ENCODE measurements around the gene LRRC8D. TPM values are rescaled to one million over a fixed set of nuclear protein-coding genes. Genes with fewer than 3 reads are reported as not detected.

Gene LRRC8D
- total RNA-seq, 2 experiments from 2014 or later, result 25.1 to 26.0 TPM

GRCh38 chr1:89873288-89873687 lies 52.5 kb downstream of the LRRC8D start:
- Mint-ChIP-seq H3K27ac (no peak overlapping the region), H3K4me1 (peaks cover 25% of the 10 kb centered on the region), H3K4me3 (no peak overlapping the region), H3K27me3 (no peaks in the 10 kb centered on the region), H3K9me3 (peaks cover under 1% of the 10 kb centered on the region), H3K36me3 (peaks cover 36% of the 10 kb centered on the region)
- DNase-seq (no peak), ATAC-seq (ENCODE audit: low read depth) (no peak)
- POLR2A ChIA-PET, result no interaction called here

GRCh38 chr1:89873770-89874169 lies 52.9 kb downstream of the LRRC8D start:
- POLR2A ChIA-PET, result interaction anchor here (0.7 kb wide), 1 partner anchor 16 kb away, joined by 3 read pairs; no protein-coding TSS in a partner anchor
- Mint-ChIP-seq H3K4me1 (peaks cover 27% of the 10 kb centered on the region), H3K27ac (no peak overlapping the region), H3K36me3 (peaks cover 36% of the 10 kb centered on the region), H3K4me3 (no peak overlapping the region), H3K27me3 (no peaks in the 10 kb centered on the region), H3K9me3 (peaks cover 2% of the 10 kb centered on the region)
- no peak for DNase-seq
- no peak for ATAC-seq (ENCODE audit: low read depth)

DNA sequence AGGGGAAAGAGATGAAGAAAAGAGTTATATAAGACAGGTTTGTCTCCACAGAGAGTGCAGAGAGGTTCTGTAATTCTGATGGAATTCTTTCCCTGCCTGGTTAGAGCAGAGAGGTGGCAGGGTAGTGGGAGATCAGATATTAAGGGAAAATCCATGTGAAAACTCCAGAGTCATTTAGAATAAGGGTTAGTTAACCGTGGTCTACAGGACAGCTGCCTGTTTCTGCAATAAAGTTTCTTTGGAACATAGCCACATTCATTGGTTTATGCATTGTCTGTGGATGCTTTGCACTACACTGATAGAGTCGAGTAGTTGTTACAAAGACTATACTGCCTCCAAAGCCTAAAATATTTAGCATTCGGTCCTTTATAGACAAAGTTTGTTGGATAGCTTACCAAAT lies 55.6 kb downstream of the LRRC8D start:
- H3K27ac Mint-ChIP-seq, result no peak overlapping the region
- ATAC-seq (ENCODE audit: low read depth) (no peak), DNase-seq (no peak)
- H3K9me3 Mint-ChIP-seq, result peaks cover 8% of the 10 kb centered on the region
- POLR2A ChIA-PET, result no interaction called here
- H3K27me3 Mint-ChIP-seq, result no peaks in the 10 kb centered on the region
- peaks cover 13% of the 10 kb centered on the region for H3K4me1 Mint-ChIP-seq
- H3K36me3 Mint-ChIP-seq, result peaks cover 40% of the 10 kb centered on the region
- no peak overlapping the region for H3K4me3 Mint-ChIP-seq

- DNase-seq (no peak), ATAC-seq (ENCODE audit: low read depth) (no peak)
- no peak overlapping the region for H3K4me3 Mint-ChIP-seq
- POLR2A ChIA-PET, result no interaction called here
- peaks cover 8% of the 10 kb centered on the region for H3K9me3 Mint-ChIP-seq
- H3K4me1 Mint-ChIP-seq, result peaks cover 8% of the 10 kb centered on the region
- peak overlapping the region; percentile 61 for H3K27ac Mint-ChIP-seq
- H3K36me3 Mint-ChIP-seq, result peaks cover 43% of the 10 kb centered on the region
- no peaks in the 10 kb centered on the region for H3K27me3 Mint-ChIP-seq
Observed at GRCh38 chr1:89877756-89878155, 56.9 kb downstream of the LRRC8D start.

DNA sequence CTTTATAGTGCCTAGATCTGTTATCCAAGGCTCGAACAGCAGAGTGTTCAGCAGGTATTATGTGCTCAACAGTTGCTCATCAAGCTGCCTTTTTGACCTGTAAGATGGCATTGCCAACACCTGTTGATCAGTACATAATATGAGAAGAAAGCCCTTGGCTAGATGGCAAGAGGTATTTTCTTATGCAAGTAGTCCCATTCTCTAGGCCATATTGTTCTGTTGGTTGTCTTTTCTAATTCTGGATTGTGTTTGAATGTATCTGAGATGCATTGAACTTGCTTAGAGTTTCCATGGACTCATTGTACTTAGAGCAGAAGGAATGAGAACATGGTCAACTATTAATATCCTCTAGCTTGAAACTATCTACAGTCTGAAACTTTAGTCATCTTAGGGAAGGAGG lies 57.4 kb downstream of the LRRC8D start:
- peaks cover 8% of the 10 kb centered on the region for H3K9me3 Mint-ChIP-seq
- POLR2A ChIA-PET, result no interaction called here
- H3K27me3 Mint-ChIP-seq, result no peaks in the 10 kb centered on the region
- ATAC-seq (ENCODE audit: low read depth), result no peak
- peaks cover 48% of the 10 kb centered on the region for H3K36me3 Mint-ChIP-seq
- no peak for DNase-seq
- no peak overlapping the region for H3K4me3 Mint-ChIP-seq
- peaks cover 8% of the 10 kb centered on the region for H3K4me1 Mint-ChIP-seq
- no peak overlapping the region for H3K27ac Mint-ChIP-seq

DNA sequence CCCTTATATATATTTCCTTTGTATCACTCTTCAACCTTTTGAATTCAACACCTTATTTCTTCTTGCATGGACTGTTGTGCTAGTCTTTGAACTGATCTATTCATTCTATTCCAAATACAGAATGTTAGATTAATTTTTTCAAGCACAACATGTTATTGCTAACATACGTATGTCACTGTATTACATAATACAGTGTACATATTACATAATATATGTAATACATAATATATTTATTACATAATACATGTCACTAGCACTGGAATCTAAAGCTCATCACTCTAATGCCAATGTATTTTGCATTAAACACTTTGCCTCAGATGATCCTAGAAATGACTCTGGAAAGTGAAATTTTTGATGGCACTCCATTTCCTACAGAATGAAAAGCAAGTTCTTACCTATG lies 59.8 kb downstream of the LRRC8D start:
- POLR2A ChIA-PET, result no interaction called here
- H3K36me3 Mint-ChIP-seq, result peaks cover 46% of the 10 kb centered on the region
- peaks cover 8% of the 10 kb centered on the region for H3K9me3 Mint-ChIP-seq
- H3K27ac Mint-ChIP-seq, result no peak overlapping the region
- no peak for ATAC-seq (ENCODE audit: low read depth)
- no peaks in the 10 kb centered on the region for H3K27me3 Mint-ChIP-seq
- no peak for DNase-seq
- no peak overlapping the region for H3K4me3 Mint-ChIP-seq
- H3K4me1 Mint-ChIP-seq, result peaks cover 8% of the 10 kb centered on the region

DNA sequence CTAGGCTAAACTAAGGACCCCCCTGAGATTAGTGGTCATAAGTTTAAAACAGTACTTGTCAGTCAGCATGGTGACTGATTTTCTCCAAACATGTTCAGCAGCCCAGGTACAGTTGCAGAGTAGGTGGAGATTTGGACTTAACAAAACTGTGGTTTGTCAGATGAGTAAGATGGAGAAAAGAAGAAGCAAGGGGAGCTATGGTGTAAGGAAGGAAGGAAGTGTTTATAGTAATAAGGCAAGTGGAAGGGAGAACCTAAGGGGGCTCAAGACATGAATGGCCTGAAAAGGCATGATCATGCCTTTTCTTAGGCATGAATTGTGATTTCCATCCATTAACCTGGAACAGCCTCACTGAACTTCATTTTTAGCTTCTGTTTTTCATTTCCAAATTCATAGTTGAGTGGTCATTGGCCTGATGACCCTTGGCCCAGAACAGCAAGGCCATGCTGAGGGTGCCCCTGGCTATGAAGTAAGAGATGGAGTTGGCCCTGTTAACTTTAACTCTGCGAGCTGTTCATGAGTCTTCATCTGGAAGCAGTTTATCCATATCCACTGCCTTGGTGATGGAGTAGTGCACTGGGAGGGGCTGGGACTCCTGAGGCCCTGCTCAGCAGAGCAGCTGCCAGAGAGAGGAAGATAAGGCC lies 60.7 kb downstream of the LRRC8D start:
- peaks cover 8% of the 10 kb centered on the region for H3K9me3 Mint-ChIP-seq
- POLR2A ChIA-PET, result no interaction called here

GRCh38 chr1:89882348-89883029 lies 61.7 kb downstream of the LRRC8D start:
- peaks cover 8% of the 10 kb centered on the region for H3K9me3 Mint-ChIP-seq
- no peak for DNase-seq
- H3K27ac Mint-ChIP-seq, result no peak overlapping the region
- no peak overlapping the region for H3K4me3 Mint-ChIP-seq
- ATAC-seq (ENCODE audit: low read depth), result no peak
- POLR2A ChIA-PET, result no interaction called here
- H3K36me3 Mint-ChIP-seq, result peaks cover 40% of the 10 kb centered on the region
- no peaks in the 10 kb centered on the region for H3K27me3 Mint-ChIP-seq
- H3K4me1 Mint-ChIP-seq, result peaks cover 8% of the 10 kb centered on the region

More for the DNA sequence above, 60.7 kb downstream of the LRRC8D start:
- ATAC-seq (ENCODE audit: low read depth) (no peak), DNase-seq (no peak)
- H3K4me3 Mint-ChIP-seq, result no peak overlapping the region
- peaks cover 41% of the 10 kb centered on the region for H3K36me3 Mint-ChIP-seq
- no peaks in the 10 kb centered on the region for H3K27me3 Mint-ChIP-seq
- peaks cover 8% of the 10 kb centered on the region for H3K4me1 Mint-ChIP-seq
- no peak overlapping the region for H3K27ac Mint-ChIP-seq

GRCh38 chr1:89883030-89883379 lies 62.2 kb downstream of the LRRC8D start:
- peaks cover 8% of the 10 kb centered on the region for H3K9me3 Mint-ChIP-seq
- POLR2A ChIA-PET, result no interaction called here
- H3K4me3 Mint-ChIP-seq, result no peak overlapping the region
- ATAC-seq (ENCODE audit: low read depth) (no peak), DNase-seq (no peak)
- no peaks in the 10 kb centered on the region for H3K27me3 Mint-ChIP-seq
- H3K4me1 Mint-ChIP-seq, result peaks cover 6% of the 10 kb centered on the region
- H3K36me3 Mint-ChIP-seq, result peaks cover 40% of the 10 kb centered on the region
- no peak overlapping the region for H3K27ac Mint-ChIP-seq

DNA sequence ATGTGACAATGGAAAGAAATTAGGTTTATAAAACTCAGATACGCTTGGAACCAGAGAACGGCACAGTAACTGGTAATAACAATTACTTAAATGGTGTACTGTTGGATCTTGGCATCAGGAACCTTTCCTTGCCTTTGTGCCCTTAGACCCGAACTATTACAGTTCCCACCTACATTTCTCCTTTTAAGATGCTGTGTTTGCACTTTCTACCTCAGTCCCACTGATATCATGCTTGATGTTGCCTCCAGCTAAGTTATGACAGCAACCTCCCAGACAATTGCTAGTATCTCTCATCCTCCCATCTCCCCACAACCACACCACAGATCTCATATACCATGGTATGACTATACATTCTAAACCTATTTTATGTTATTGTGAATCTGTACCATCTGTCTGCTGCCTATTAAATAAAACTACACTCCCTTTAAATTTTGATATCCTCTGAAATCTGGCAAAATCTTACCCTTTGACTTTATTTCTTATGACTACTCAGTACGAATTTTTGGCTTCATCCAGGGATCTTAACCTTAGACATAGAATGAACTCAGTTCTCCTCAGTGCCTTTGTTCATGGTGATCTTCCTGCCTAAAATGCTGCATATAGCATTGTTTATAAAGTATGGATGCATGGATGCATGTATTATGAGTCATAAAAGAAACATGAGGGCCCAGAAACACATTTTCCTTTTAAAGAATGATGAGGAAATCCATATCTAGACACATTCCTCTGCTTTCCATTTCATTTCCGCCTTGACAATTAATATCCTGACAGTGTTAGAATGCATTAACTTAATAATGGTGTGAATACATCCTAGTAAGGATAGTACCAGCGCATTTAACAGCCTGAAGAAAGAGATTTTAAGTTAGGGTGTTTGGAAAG lies 64.1 kb downstream of the LRRC8D start:
- H3K9me3 Mint-ChIP-seq, result peaks cover 6% of the 10 kb centered on the region
- DNase-seq (no peak), ATAC-seq (ENCODE audit: low read depth) (no peak)
- H3K27ac Mint-ChIP-seq, result no peak overlapping the region
- POLR2A ChIA-PET, result no interaction called here
- H3K4me3 Mint-ChIP-seq, result no peak overlapping the region
- no peaks in the 10 kb centered on the region for H3K27me3 Mint-ChIP-seq
- peaks cover 7% of the 10 kb centered on the region for H3K4me1 Mint-ChIP-seq
- peaks cover 34% of the 10 kb centered on the region for H3K36me3 Mint-ChIP-seq

- ATAC-seq (ENCODE audit: low read depth) (no peak), DNase-seq (no peak)
- Mint-ChIP-seq H3K9me3 (no peaks in the 10 kb centered on the region), H3K27me3 (no peaks in the 10 kb centered on the region), H3K4me1 (peaks cover 12% of the 10 kb centered on the region), H3K4me3 (no peak overlapping the region), H3K36me3 (peaks cover 23% of the 10 kb centered on the region), H3K27ac (no peak overlapping the region)
- POLR2A ChIA-PET, result no interaction called here
Observed at GRCh38 chr1:89887270-89887669, 66.4 kb downstream of the LRRC8D start.

GRCh38 chr1:89887713-89888112 lies 66.9 kb downstream of the LRRC8D start:
- Mint-ChIP-seq H3K36me3 (peaks cover 20% of the 10 kb centered on the region), H3K9me3 (no peaks in the 10 kb centered on the region), H3K4me1 (peaks cover 11% of the 10 kb centered on the region), H3K4me3 (no peak overlapping the region), H3K27ac (no peak overlapping the region), H3K27me3 (no peaks in the 10 kb centered on the region)
- ATAC-seq (ENCODE audit: low read depth) (no peak), DNase-seq (no peak)
- POLR2A ChIA-PET, result no interaction called here

DNA sequence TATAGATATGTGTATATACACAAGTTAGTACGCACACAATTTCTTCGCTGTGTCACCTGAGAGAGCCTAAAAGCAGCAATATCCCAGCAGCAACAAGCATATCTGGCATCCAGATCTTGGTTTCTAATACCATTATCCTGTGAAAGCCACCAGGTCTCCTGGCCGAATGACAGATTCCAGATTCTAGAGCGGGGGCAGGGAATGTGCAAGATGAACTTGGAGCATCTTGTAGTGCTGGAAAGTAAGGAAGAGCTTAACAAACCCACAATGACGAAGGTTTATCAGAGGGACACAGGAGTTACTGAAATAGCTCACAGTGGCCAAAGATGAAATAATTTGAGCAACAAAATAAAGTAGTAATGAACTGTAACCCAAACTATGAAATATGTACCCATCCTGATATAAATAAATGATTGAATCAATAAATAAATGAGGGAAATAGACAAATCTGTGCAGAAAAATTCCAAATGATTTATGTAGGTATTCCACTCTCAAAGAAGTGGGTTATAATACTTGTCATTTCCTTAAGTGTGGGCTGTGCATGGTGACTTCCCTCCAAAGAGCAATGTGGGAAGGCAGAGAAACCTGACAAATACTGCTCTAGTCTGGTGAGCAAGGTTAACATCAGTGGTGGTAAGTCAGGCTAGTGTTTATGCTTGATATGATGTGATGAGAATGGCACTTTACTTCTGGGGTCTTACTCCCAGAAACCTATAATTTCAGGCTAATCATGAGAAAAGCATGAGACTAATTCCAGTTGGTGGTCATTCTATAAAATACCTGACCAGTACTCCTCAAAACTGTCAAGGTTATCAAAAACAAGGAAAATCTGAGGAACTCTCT lies 67.9 kb downstream of the LRRC8D start:
- no peak overlapping the region for H3K4me3 Mint-ChIP-seq
- peaks cover 12% of the 10 kb centered on the region for H3K4me1 Mint-ChIP-seq
- H3K9me3 Mint-ChIP-seq, result no peaks in the 10 kb centered on the region
- no peak overlapping the region for H3K27ac Mint-ChIP-seq
- peaks cover 17% of the 10 kb centered on the region for H3K36me3 Mint-ChIP-seq
- H3K27me3 Mint-ChIP-seq, result no peaks in the 10 kb centered on the region
- POLR2A ChIA-PET, result no interaction called here
- DNase-seq (no peak), ATAC-seq (ENCODE audit: low read depth) (no peak)
